Transverse colon (tissue), 4 donors: ENCODE results near the gene RTTN.

Experiments
- POLR2AphosphoS5 ChIP-seq, 3 donors: sonication (generic); formaldehyde crosslinking; IDR thresholded peaks; one replicate each; pipeline ENCODE4 v1.6.1; 2016; ENCODE audit warnings: antibody characterized with exemption in 3 of 3
- TF ChIP-seq, protein P1 (sequence below), 5 experiments: fragments of 200-600 bp in 3 of 5; fragments of 450-650 bp in 2 of 5; sonication (generic) in 3 of 5; IDR thresholded peaks; 1 replicate in 2 of 5; 2 replicates in 3 of 5; pipeline ENCODE4 v1.5.1; 2016 to 2017; ENCODE audit warnings: antibody characterized with exemption in 5 of 5, inconsistent platforms in 3 of 5, mild to moderate bottlenecking in 2 of 5, moderate library complexity in 1 of 5

DNA sequence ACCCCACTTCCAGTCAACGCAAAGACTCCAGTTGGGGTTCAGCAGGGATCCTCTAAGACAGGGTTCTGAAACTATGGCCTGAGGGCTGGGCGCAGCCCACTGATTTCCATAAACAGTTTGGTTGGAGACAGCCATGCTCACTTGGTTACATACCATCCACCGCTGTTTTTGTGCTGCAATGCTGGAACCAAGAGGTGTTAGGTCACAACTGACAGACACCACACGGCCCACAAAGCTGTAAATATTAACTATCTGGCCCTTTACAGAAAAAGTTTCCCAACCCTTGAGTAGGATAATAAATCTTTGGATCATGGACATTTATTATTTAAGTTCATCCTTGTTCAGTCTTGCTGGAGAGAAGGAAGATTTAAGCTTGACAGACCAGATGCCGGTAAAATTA lies 249.4 kb downstream of the RTTN start:
- TF ChIP-seq, protein P1, sequence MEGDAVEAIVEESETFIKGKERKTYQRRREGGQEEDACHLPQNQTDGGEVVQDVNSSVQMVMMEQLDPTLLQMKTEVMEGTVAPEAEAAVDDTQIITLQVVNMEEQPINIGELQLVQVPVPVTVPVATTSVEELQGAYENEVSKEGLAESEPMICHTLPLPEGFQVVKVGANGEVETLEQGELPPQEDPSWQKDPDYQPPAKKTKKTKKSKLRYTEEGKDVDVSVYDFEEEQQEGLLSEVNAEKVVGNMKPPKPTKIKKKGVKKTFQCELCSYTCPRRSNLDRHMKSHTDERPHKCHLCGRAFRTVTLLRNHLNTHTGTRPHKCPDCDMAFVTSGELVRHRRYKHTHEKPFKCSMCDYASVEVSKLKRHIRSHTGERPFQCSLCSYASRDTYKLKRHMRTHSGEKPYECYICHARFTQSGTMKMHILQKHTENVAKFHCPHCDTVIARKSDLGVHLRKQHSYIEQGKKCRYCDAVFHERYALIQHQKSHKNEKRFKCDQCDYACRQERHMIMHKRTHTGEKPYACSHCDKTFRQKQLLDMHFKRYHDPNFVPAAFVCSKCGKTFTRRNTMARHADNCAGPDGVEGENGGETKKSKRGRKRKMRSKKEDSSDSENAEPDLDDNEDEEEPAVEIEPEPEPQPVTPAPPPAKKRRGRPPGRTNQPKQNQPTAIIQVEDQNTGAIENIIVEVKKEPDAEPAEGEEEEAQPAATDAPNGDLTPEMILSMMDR (IDR thresholded peaks at IDR 0.05): no peak
- no peak for TF ChIP-seq POLR2AphosphoS5 (IDR thresholded peaks at IDR 0.05)
